Psoas muscle (tissue), 8 donors: Measurements from ENCODE around the gene PLAC1. TPM values are rescaled to one million over a fixed set of nuclear protein-coding genes. Genes with fewer than 3 reads are reported as not detected.
A peak's percentile ranks its signal among the peaks of the same experiment; 100 is the strongest.

Experiments used
- ATAC-seq, 4 donors: fragments of 200-7000 bp; cut with Tn5 transposase; one replicate each; pipeline ENCODE4 v1.9.1; 2020; ENCODE audit warnings: moderate library complexity in 3 of 4, mild to moderate bottlenecking in 2 of 4
- DNase-seq, 2 donors: peaks; one replicate each; pipeline ENCODE4 v3.0.0-alpha.2; 2020
- H3K27ac ChIP-seq: fragments of 200-600 bp; one replicate; pipeline ENCODE4 v1.8.0; 2022
- H3K27me3 ChIP-seq, 3 donors: fragments of 200-600 bp in 1 of 3; one replicate each; pipeline versions ENCODE4 v1.6.1 to v1.8.0; 2013 to 2022; ENCODE audit warnings: low read length in 2 of 3, mild to moderate bottlenecking in 2 of 3, moderate library complexity in 1 of 3; ENCODE audit not compliant: insufficient read depth in 3 of 3
- H3K36me3 ChIP-seq, 2 donors: fragments of 200-600 bp in 1 of 2; one replicate each; pipeline versions ENCODE4 v1.6.1 to v1.8.0; 2013 to 2022; ENCODE audit warnings: low read depth in 1 of 2, mild to moderate bottlenecking in 1 of 2, moderate library complexity in 1 of 2; ENCODE audit not compliant: insufficient read depth in 1 of 2
- H3K4me1 ChIP-seq: fragments of 200-600 bp; one replicate; pipeline ENCODE4 v1.8.0; 2022
- H3K4me3 ChIP-seq: fragments of 200-600 bp; one replicate; pipeline ENCODE4 v1.8.0; 2022; ENCODE audit warnings: mild to moderate bottlenecking
- H3K9me3 ChIP-seq: fragments of 200-600 bp; one replicate; pipeline ENCODE4 v1.8.0; 2022
- CTCF ChIP-seq: fragments of 200-600 bp; IDR thresholded peaks from one replicate; pipeline ENCODE4 v1.8.0; 2022; ENCODE audit warnings: antibody characterized with exemption
- WGBS, 3 donors: extraction: QIAGEN DNeasy Blood & Tissue Kit; methylation state at CpG; one replicate each; pipeline versions ENCODE4 v1.1.6 to v1.1.7; 2013; 5-methylcytosine and 5-hydroxymethylcytosine counted together
- intact Hi-C, 2 donors: fragments of 100-400 bp; cut with DNase I; formaldehyde crosslinking; loops; one replicate each; pipeline versions ENCODE4 v1.11.0 to v1.14.2; 2022
- polyA plus RNA-seq, 3 donors: library from polyadenylated mRNA; stranded (reverse); fragments of 200-250 nt; gene quantifications; one replicate each; pipeline ENCODE4 v1.2.3, GENCODE V29; 2013
- total RNA-seq, 4 donors: library from RNA; stranded (reverse); fragmentation: NEBNext Ultra II Directional in 2 of 4; extraction: Animal tissue kit (Norgen Biotek cat#: 25700) in 2 of 4; gene quantifications; one replicate each; pipeline versions ENCODE4 v1.2.1 to v1.2.4, GENCODE V29; 2021 to 2023
- donor health status: healthy with polysubstance abuse.
- donor health status: DM: no; HTN: no; CAD: no; lungs with moderate emphysema.
- donor health status: Bipolar disorder and iron deficiency.
- donor health status: healthy.
- donor health status: DM: yes; HTN: yes; CAD: no.
- donor health status: DM: no; HTN: no; CAD: no.
- donor health status: DM: no; HTN: no; CAD: no.
- donor health status: DM: yes; HTN: yes; CAD: no.

Gene PLAC1
- total and polyA plus RNA-seq, 7 donors: 0.13 to 3.0 (median 0.32) TPM; not detected in 2

DNA sequence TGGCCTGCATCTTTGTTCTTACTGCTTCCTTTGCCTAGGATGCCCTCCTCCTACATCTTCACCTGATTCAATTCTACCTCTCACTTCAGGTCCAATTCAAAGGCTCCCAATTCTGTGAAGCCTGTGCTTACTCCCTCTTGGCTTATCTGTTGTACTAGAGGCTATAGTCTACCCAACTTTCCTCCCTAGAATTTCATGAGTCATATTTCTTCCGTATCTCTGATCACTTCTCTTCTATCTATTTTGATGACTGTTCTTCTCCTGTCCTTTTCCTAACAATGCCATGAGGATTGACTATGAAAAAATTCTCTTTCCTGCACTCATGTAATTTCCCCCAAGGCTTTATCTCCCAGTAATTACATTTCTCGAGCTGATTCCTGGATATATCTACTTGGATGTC lies 96.3 kb downstream of the PLAC1 start:
- H3K27me3 ChIP-seq: peaks cover 0 to 8% (median 0%) of the 10 kb centered on the region in 3 donors
- ATAC-seq: no peak
- no peaks in the 10 kb centered on the region for H3K36me3 ChIP-seq
- H3K9me3 ChIP-seq: no peaks in the 10 kb centered on the region
- no peak for DNase-seq
- intact Hi-C loops: no loop called here
- no peak for TF ChIP-seq CTCF
- no peak overlapping the region for H3K4me3 ChIP-seq
- H3K27ac ChIP-seq: no peak overlapping the region
- no peaks in the 10 kb centered on the region for H3K4me1 ChIP-seq
- 51 to 80% (median 75%) methylated on average over 2 of the region's 2 CpGs for WGBS, 3 donors

DNA sequence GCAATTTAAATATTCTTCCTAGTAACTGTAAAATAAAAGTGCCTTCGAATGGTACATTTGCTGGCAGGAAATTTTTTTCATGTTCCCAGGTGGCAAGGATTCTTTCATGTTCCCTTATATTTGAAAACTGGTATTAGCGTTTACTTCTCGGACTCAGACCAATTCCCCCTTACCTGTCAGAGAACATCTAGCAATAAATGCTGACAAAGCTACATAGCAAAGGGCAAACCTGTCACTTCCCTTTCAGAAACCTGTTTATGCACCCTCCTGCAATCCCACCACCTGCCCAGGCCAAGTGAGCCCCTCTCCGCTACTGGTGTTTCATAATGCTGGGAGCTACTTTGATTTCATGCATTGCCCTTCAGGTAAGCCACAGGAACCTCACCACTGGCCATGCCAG lies 100.1 kb downstream of the PLAC1 start:
- no peaks in the 10 kb centered on the region for H3K9me3 ChIP-seq
- H3K4me1 ChIP-seq: no peaks in the 10 kb centered on the region
- intact Hi-C loops: no loop called here
- H3K4me3 ChIP-seq: no peak overlapping the region
- DNase-seq (no peak), ATAC-seq (no peak)
- TF ChIP-seq CTCF: no peak
- WGBS, 3 donors: 73 to 88% (median 87%) methylated on average over 4 of the region's 4 CpGs
- no peaks in the 10 kb centered on the region for H3K36me3 ChIP-seq
- H3K27ac ChIP-seq: no peak overlapping the region
- peaks cover 0 to 2% (median 0%) of the 10 kb centered on the region in 3 donors for H3K27me3 ChIP-seq

- Histone ChIP-seq H3K27ac (no peak overlapping the region), H3K4me1 (no peaks in the 10 kb centered on the region), H3K27me3 (peaks cover 0 to 4% (median 0%) of the 10 kb centered on the region in 3 donors), H3K36me3 (no peaks in the 10 kb centered on the region), H3K4me3 (no peak overlapping the region), H3K9me3 (no peaks in the 10 kb centered on the region)
- 65% methylated on average over 8 of the region's 8 CpGs for WGBS, 3 donors
- ATAC-seq (no peak), DNase-seq (no peak)
- TF ChIP-seq CTCF: no peak
- intact Hi-C loops: no loop called here
Observed at GRCh38 chrX:134554291-134554690, 104.0 kb downstream of the PLAC1 start.

GRCh38 chrX:134552351-134552750 lies 105.9 kb downstream of the PLAC1 start:
- no peak for ATAC-seq
- Histone ChIP-seq H3K36me3 (no peaks in the 10 kb centered on the region), H3K9me3 (no peaks in the 10 kb centered on the region), H3K27me3 (peaks cover 0 to 5% (median 4%) of the 10 kb centered on the region in 3 donors), H3K4me1 (no peaks in the 10 kb centered on the region), H3K27ac (no peak overlapping the region), H3K4me3 (no peak overlapping the region)
- intact Hi-C loops: no loop called here
- WGBS, 3 donors: 73 to 84% (median 83%) methylated on average over 5 of the region's 5 CpGs
- no peak for TF ChIP-seq CTCF
- DNase-seq: no peak

DNA sequence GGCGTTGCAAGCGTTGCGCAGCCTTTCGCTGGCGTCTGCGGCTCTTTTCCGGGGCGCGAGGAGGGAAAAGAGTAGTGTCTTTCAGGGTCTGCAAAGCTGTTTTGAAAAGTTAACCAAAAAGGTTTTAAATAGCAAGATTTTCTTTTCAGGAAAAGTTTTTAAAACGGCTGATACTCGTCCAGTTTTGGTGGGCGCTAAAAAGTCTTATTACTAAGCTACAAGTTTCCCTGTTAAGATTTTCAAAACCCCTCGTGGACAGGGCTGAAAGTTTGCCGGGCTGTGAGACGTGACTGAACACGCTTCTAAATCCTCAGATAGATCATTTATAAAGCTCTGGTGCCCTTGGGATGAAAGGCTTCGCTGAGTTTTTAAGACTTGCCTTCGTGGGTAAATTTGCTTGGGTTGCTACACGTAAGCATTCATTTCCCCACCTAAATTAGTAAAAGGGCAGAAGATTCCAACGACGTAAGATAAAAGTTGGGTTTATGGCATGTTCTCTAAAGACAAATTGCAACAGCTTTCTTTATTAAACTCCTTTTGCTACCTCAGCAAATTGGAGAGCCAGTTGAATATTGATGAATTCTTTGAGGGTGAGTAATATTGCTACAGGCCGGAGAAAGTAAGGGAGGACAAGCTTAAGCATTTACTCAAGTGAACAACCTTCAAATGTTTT lies 106.8 kb downstream of the PLAC1 start:
- H3K9me3 ChIP-seq: no peaks in the 10 kb centered on the region
- peak overlapping the region; percentile 75 for H3K4me3 ChIP-seq
- H3K36me3 ChIP-seq: peaks cover 0 to 5% of the 10 kb centered on the region in 2 donors
- ATAC-seq (no peak), DNase-seq (no peak)
- H3K27me3 ChIP-seq: peaks cover 0 to 13% (median 4%) of the 10 kb centered on the region in 3 donors
- H3K4me1 ChIP-seq: no peaks in the 10 kb centered on the region
- H3K27ac ChIP-seq: peak overlapping the region; percentile 84
- intact Hi-C loops: no loop called here
- 46 to 67% (median 61%) methylated on average over 22 of the region's 22 CpGs for WGBS, 3 donors
- TF ChIP-seq CTCF: no peak
